Stimulated activated naive CD8-positive, alpha-beta T cell treated with anti-CD3 and anti-CD28 coated beads, Interleukin-15, amount 100 ng/mL, for 72 hours (primary cell): ENCODE measurements around the gene RAET1G.
A peak's percentile ranks its signal among the peaks of the same experiment; 100 is the strongest.
"Not testable (repeated sequence)": the region's sequence is repeated elsewhere in the genome, so short reads cannot be mapped to it uniquely, and the experiment has no call there.

Experiments used
- ATAC-seq: fragments of 150-1000 bp; cut with Tn5 transposase; 2 replicates; pipeline ENCODE4 v1.10.0; 2021; ENCODE audit warnings: mild to moderate bottlenecking, moderate library complexity
- DNase-seq, 2 donors: peaks; one replicate each; pipeline ENCODE4 v3.0.0; 2021 to 2022
- H3K27ac Mint-ChIP-seq, 2 donors: one replicate each; pipeline ENCODE4 v1.8.0; 2022; ENCODE audit warnings: mild to moderate bottlenecking in 2 of 2, mixed read lengths in 2 of 2, moderate library complexity in 2 of 2
- H3K27me3 Mint-ChIP-seq: one replicate; pipeline ENCODE4 v1.8.0; 2022; ENCODE audit warnings: mixed read lengths
- H3K4me1 Mint-ChIP-seq: one replicate; pipeline ENCODE4 v1.8.0; 2022; ENCODE audit warnings: mild to moderate bottlenecking, mixed read lengths
- H3K4me3 Mint-ChIP-seq, 2 donors: one replicate each; pipeline ENCODE4 v1.8.0; 2022; ENCODE audit warnings: mild to moderate bottlenecking in 2 of 2, mixed read lengths in 2 of 2, moderate library complexity in 1 of 2
- H3K9me3 Mint-ChIP-seq, 2 donors: one replicate each; pipeline ENCODE4 v1.8.0; 2022; ENCODE audit warnings: mixed read lengths in 2 of 2

The RAET1G gene

GRCh38 chr6:149900620-149901443 lies 22.1 kb downstream of the RAET1G start:
- H3K27me3 Mint-ChIP-seq: peaks cover 11% of the 10 kb centered on the region
- H3K4me1 Mint-ChIP-seq: peaks cover 10% of the 10 kb centered on the region
- DNase-seq (peak in 1 of 2 donors; percentile 2), ATAC-seq (no peak)
- H3K4me3 Mint-ChIP-seq: no peak overlapping the region
- no peak overlapping the region for H3K27ac Mint-ChIP-seq
- H3K9me3 Mint-ChIP-seq: no peaks in the 10 kb centered on the region

GRCh38 chr6:149899926-149900619 lies 22.8 kb downstream of the RAET1G start:
- Mint-ChIP-seq H3K4me3 (no peak overlapping the region), H3K27ac (peak overlapping the region in 1 of 2 donors; percentile 61), H3K4me1 (peaks cover 13% of the 10 kb centered on the region), H3K9me3 (no peaks in the 10 kb centered on the region), H3K27me3 (peaks cover 8% of the 10 kb centered on the region)
- no peak for ATAC-seq
- peak in 1 of 2 donors; percentile 3 for DNase-seq

DNA sequence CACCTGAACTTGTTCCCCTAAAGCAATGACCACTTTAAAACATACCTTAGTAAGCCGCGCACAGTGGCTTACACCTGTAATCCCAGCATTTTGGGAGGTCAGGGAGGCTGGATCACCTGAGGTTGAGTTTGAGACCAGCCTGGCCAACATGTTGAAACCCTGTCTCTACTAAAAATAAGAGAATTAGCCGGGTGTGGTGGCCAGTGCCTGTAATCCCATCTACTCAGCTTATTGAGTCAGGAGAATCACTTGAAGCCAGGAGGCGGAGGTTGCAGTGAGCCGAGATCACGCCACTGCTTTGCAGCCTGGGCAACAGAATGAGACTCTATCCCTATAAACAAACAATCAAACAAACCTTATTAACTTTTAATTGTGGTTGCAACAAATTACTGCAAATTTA lies 23.4 kb downstream of the RAET1G start:
- DNase-seq: no peak
- Mint-ChIP-seq H3K9me3 (no peaks in the 10 kb centered on the region), H3K27me3 (peaks cover 8% of the 10 kb centered on the region), H3K27ac (no peak overlapping the region), H3K4me1 (peaks cover 13% of the 10 kb centered on the region), H3K4me3 (no peak overlapping the region)
- no peak for ATAC-seq

GRCh38 chr6:149898966-149899365 lies 24.0 kb downstream of the RAET1G start:
- Mint-ChIP-seq H3K9me3 (no peaks in the 10 kb centered on the region), H3K27me3 (peaks cover 12% of the 10 kb centered on the region), H3K4me3 (no peak overlapping the region), H3K27ac (no peak overlapping the region), H3K4me1 (peaks cover 13% of the 10 kb centered on the region)
- ATAC-seq (no peak), DNase-seq (no peak)

GRCh38 chr6:149897855-149898744 lies 24.8 kb downstream of the RAET1G start, which contains the start of gene RAET1E:
RAET1E (minus strand) TSS chr6:149898113; CDS start chr6:149890901, 7,212 bp downstream.
- Mint-ChIP-seq H3K27ac (no peak within 1 kb of the TSS), H3K9me3 (no peaks in the 10 kb centered on the region), H3K27me3 (peaks cover 21% of the 10 kb centered on the region), H3K4me3 (no peak within 1 kb of the TSS), H3K4me1 (peaks cover 13% of the 10 kb centered on the region)
- DNase-seq: no peak
- no peak for ATAC-seq

GRCh38 chr6:149897015-149897697 lies 25.8 kb downstream of the RAET1G start:
- Mint-ChIP-seq H3K27ac (no peak overlapping the region), H3K27me3 (peaks cover 25% of the 10 kb centered on the region), H3K4me1 (peaks cover 13% of the 10 kb centered on the region), H3K4me3 (no peak overlapping the region), H3K9me3 (no peaks in the 10 kb centered on the region)
- ATAC-seq (no peak), DNase-seq (no peak)

DNA sequence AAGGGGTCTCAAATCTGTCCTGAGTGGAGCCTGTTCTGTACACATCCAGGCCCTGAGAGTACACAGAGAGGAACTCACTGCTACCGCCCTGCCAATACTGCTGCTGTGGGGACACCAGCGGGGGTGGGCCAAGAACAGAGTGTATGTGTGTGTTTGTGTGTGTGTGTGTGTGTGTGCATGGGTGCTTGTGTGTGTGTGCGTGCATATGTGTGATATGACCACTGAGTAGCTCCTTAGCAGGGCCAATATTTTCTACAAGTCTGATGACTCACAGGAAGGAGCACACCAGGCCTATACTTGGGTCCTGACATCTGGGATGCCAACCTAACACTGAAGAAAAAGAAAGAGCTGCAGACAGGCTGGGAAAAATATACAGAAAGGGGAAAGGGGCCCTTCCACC lies 26.4 kb downstream of the RAET1G start:
- no peaks in the 10 kb centered on the region for H3K9me3 Mint-ChIP-seq
- H3K4me3 Mint-ChIP-seq: no peak overlapping the region
- DNase-seq (no peak), ATAC-seq (peak; percentile 37)
- H3K27ac Mint-ChIP-seq: no peak overlapping the region
- peaks cover 25% of the 10 kb centered on the region for H3K27me3 Mint-ChIP-seq
- H3K4me1 Mint-ChIP-seq: peaks cover 13% of the 10 kb centered on the region

- H3K4me1 Mint-ChIP-seq: peaks cover 13% of the 10 kb centered on the region
- no peaks in the 10 kb centered on the region for H3K9me3 Mint-ChIP-seq
- peaks cover 25% of the 10 kb centered on the region for H3K27me3 Mint-ChIP-seq
- ATAC-seq: peak; percentile 97
- no peak overlapping the region for H3K4me3 Mint-ChIP-seq
- H3K27ac Mint-ChIP-seq: peak overlapping the region in 1 of 2 donors; percentile 54
- DNase-seq: peak; percentile 37 to 54
These were observed 27.1 kb downstream of the RAET1G start for GRCh38 chr6:149895833-149896271.

DNA sequence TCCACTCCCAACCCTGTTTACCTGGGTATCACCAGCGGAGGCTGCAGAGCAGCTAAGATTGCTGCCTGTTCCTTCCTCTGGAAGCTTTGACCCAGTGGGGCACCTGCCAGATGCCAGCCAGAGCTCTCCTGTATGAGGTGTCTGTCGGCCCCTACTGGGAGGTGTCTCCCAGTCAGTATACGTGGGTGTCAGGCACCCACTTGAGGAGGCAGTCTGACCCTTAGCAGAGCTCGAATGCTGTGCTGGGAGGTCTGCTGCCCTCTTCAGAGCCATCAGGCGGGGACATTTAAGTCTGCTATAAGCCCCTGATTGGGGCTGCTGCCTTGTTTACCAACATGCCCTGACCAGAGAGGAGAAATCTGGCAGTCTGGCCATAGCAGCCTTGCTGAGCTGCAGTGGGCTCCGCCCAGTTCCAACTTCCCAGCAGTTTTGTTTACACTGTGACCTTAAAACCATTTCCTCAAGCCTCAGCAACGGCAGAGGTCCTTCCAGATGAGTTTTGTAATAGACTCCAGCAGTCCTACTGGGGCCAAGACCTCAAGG lies 27.8 kb downstream of the RAET1G start:
- DNase-seq (no peak), ATAC-seq (no peak)
- no peak overlapping the region for H3K27ac Mint-ChIP-seq
- H3K9me3 Mint-ChIP-seq: no peaks in the 10 kb centered on the region
- peaks cover 13% of the 10 kb centered on the region for H3K4me1 Mint-ChIP-seq
- H3K4me3 Mint-ChIP-seq: no peak overlapping the region
- peaks cover 25% of the 10 kb centered on the region for H3K27me3 Mint-ChIP-seq

DNA sequence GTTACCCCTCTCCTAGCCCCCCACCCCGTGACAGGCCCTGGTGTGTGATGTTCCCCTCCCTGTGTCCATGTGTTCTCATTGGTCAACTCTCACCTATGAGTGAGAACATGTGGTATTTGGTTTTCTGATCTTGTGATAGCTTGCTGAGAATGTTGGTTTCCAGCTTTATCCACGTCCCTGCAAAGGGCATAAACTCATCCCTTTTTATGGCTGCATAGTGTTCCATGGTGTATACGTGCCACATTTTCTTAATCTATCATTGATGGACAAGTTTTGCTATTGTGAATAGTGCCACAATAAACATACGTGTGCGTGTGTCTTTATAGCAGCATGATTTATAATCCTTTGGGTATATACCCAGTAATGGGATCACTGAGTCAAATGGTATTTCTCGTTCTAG lies 31.1 kb downstream of the RAET1G start:
- DNase-seq, H3K9me3 Mint-ChIP-seq, H3K4me3 Mint-ChIP-seq, H3K27ac Mint-ChIP-seq, ATAC-seq: not testable (repeated sequence)
- peaks cover 13% of the 10 kb centered on the region for H3K4me1 Mint-ChIP-seq
- peaks cover 47% of the 10 kb centered on the region for H3K27me3 Mint-ChIP-seq

- no peak for ATAC-seq
- H3K9me3 Mint-ChIP-seq: no peaks in the 10 kb centered on the region
- H3K27ac Mint-ChIP-seq: no peak overlapping the region
- no peak for DNase-seq
- H3K27me3 Mint-ChIP-seq: peaks cover 50% of the 10 kb centered on the region
- H3K4me3 Mint-ChIP-seq: no peak overlapping the region
- peaks cover 7% of the 10 kb centered on the region for H3K4me1 Mint-ChIP-seq
These were observed 31.7 kb downstream of the RAET1G start for GRCh38 chr6:149891259-149891658.

GRCh38 chr6:149890629-149891045 lies 32.3 kb downstream of the RAET1G start:
- no peak for ATAC-seq

DNA sequence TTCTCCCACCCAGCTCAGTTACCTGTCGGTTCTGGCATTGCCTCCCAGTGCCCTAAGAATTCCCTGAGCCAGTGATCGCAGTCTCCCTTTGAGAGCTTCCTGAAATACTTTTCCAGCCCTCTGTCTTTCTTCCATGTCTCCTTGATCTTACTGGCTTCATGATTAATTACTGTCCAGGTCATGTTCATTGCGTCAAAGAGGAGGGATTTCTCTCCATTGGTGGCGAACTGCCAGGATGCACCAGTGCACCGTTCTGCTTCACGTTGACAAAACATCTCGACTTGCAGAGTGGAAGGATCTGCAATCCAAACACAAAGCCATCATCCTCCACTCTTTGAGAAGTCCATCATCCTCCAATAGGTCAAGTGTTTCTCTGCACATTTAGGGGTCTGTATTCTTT lies 33.6 kb downstream of the RAET1G start:
- DNase-seq (no peak), ATAC-seq (no peak)
- H3K4me1 Mint-ChIP-seq: no peaks in the 10 kb centered on the region
- peaks cover 50% of the 10 kb centered on the region for H3K27me3 Mint-ChIP-seq
- no peak overlapping the region for H3K27ac Mint-ChIP-seq
- H3K4me3 Mint-ChIP-seq: no peak overlapping the region
- no peaks in the 10 kb centered on the region for H3K9me3 Mint-ChIP-seq

More at GRCh38 chr6:149890629-149891045, 32.3 kb downstream of the RAET1G start:
- no peak for DNase-seq
- Mint-ChIP-seq H3K4me3 (no peak overlapping the region), H3K4me1 (peaks cover 1% of the 10 kb centered on the region), H3K27me3 (peaks cover 50% of the 10 kb centered on the region), H3K9me3 (no peaks in the 10 kb centered on the region), H3K27ac (no peak overlapping the region)

DNA sequence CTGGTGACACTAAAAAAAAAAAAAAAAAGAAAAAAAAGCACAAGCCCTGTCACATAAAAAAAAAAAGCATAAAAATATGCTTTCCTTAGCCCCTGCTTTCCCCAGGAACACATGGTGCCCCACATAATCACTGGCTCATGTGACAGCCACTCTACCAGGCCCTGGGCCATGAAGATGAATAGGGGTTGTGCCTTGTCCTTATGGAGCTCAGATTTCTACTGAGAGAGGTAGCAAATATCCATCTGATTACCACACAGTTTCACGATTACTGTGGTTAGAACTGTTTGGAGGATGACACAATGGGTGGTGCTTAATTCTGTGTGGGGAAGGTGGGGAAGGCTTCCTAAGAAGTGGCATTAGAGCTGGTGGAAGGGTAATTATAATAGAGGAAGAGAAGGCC lies 34.3 kb downstream of the RAET1G start:
- Mint-ChIP-seq H3K4me3 (no peak overlapping the region), H3K27ac (no peak overlapping the region), H3K9me3 (no peaks in the 10 kb centered on the region), H3K27me3 (peaks cover 43% of the 10 kb centered on the region), H3K4me1 (no peaks in the 10 kb centered on the region)
- DNase-seq (no peak), ATAC-seq (peak; percentile 28)

DNA sequence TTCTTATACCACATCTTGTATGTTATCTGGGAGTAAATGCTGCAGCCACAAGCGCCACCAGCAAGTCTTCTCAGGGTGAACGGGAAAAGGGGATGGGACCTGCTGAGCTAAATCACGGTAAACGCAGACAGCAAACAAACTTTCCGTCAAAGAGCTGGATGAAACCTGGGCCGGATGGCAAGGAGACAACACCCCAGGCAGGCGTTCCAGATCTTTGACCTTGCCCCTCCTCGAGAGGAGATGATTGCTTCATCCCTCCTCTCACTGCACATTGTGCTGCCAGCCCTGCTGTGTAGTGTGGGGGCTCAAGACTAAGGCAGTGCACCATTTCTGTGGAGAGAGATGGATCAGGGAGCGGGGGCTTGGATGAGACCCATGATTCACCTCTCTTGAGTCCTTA lies 34.8 kb downstream of the RAET1G start:
- H3K9me3 Mint-ChIP-seq: no peaks in the 10 kb centered on the region
- ATAC-seq: no peak
- no peak for DNase-seq
- no peak overlapping the region for H3K4me3 Mint-ChIP-seq
- no peak overlapping the region for H3K27ac Mint-ChIP-seq
- no peaks in the 10 kb centered on the region for H3K4me1 Mint-ChIP-seq
- H3K27me3 Mint-ChIP-seq: peaks cover 38% of the 10 kb centered on the region
